Activated CD4-positive, alpha-beta T cell treated with anti-CD3 and anti-CD28 coated beads, Interleukin-2, Interleukin-4, amounts not matched to agents 100 ng/mL and 50 ng/mL, durations not matched to agents 16 hours and 8 hours (primary cell): ENCODE results near the gene ADRA2B.

Source experiments
- DNase-seq: peaks from one replicate; pipeline ENCODE4 v3.0.0-alpha.2; 2020; ENCODE audit warnings: low spot score

The ADRA2B gene

DNA sequence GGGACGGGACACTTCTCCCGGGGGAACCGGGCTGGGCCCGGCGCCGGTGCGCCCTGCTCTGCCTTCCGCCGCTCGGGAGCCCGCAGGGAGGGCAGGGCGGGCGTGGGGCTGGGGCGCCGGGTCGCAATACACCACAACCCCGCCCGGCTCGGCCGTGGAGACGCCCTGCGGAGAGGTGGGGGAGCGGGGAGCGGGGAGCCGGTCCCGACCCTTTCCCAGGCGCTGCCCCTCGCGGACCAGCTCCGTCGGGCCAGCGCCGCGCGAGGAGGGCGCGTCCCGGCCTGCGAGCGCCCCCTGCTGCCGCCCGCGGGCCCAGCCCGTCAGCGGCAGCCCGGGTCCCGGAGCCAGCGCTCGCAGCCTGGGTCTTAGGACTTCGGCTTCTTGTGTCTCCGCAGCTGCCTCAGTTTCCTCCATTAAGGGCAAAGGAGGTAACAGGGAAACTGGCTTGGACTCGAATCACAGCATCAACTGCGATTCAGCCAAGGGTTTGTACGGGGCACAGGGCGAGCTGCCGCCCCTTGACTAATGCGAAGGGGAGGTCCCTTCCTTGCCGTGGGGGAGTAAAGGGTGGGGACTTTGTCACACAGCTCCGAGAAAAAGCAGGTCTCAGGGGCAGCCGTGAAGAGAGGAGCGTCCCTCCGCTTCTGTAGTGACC lies 635 bp upstream of the ADRA2B start:
- peak; percentile 51 for DNase-seq

- no peak for DNase-seq
These were observed 544 bp downstream of the ADRA2B start for GRCh38 chr2:96115631-96116423.

DNA sequence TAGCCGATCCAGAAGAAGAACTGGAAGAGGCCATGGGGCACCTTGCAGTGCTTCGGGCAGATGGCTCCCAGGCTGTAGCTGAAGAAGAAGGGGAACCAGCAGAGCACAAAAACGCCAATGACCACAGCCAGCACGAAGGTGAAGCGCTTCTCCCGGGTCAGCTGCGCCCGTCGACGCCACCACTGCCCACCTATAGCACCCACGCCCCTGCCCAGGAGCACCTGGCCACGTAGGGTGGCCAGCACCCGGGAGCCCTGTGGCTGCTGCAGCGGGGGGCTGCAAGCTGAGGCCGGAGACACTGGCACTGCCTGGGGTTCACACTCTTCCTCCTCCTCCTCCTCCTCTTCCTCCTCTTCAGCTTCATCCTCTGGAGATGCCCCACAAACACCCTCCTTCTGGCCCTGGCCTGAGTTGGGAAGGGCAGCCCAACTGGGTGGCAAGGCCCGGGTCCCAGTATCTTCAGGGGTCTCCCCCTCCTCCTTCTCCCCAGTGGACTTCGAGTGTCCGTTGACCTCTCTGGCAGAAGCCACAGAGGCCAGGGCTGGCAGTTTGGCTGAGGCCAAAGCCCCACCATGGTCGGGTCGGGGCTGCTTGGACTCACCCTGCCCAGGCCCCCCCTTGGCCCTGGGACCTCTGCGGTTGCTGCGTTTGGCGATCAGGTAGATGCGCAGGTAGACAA lies 1.3 kb downstream of the ADRA2B start:
- no peak for DNase-seq

GRCh38 chr2:96114546-96114902 lies 1.8 kb downstream of the ADRA2B start:
- DNase-seq = no peak

GRCh38 chr2:96113951-96114350 lies 2.4 kb downstream of the ADRA2B start:
- no peak for DNase-seq

DNA sequence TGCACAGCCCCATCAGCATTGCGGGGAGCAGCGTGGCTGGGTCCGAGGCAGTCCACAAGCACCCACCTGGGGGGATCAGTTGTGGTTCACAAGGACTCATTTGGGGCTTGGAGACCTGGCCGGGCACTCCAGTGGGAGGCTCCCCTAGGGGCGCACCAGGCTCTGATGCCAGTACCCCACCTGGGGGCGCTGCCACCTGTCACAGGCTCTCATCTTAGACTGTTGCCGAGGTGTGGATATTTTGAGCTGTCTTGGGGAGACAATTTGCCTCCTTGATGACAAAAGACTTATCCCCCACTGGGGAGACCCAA lies 3.0 kb downstream of the ADRA2B start:
- DNase-seq = peak; percentile 15

DNA sequence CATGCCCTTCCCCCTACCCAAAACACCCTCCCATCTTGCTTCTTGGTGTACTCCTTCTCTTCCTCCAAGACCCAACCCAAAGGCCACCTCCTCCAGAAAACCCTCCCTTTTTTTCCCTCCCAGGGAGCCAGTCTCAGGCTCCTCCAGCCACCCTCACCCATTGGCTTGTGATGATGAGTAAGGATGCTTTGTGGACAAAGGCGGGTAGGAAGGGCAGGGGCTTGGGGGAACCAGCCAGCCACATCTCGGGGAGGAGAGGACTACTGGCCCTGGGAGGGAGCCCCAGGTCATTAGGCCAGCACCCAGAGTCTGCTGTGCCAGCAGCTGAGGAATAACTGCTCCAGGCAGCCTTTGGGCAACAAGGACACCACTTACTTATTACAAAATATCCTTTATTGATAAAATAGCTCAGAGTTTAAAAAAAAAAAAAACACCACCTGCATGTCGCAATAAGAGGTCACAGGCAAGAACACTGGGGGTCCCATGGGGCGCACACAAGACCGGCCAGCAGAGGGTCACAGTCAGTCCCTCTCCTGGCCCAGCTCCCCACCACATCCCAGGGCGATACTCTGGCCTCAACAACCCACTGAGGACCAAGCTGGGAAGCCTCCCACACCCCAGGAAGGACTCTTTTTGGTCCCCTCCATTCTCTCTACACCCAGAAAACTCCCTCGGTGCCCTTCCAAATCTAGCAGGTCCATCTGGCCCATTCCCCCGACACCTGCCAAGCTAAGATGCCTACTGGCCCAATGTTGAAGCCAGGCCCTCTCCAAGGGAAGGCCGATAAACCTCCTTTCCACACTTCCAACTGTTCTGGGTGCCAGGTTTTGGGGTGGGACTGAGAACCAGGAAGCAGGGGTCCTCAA lies 3.6 kb downstream of the ADRA2B start:
- DNase-seq = no peak

DNA sequence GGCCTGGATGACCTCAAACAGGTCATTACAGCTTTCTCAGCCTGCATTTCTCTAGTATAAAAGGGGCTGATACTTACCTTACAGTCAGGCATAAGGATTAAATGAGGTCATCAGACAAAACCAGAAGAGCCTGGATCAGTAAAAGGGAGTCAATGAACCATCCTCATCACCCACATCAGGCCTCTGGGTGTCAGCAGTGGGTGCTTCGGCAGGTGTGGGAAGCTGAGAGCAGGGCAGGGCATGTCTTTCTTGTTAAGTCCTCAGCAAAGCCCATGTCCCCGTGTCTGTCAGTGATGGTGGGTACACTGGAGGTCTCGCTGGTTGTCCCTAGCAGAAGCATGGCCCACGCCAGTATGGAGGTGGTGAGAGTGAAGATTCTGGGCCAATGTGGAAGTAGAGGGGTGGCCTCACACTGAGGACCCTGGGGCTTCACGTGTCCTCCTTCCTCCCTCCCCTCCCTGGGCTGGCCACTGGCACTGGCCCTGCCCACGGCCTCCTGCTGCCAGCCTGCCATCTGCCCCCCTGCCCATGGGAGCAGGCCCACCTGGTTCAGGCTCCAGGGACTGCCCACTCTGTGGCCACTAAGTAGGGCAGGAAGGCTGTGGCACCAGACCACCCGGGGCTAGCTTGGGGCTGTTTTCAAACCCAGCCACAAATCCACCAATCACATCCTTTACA lies 4.4 kb downstream of the ADRA2B start:
- DNase-seq = no peak

DNA sequence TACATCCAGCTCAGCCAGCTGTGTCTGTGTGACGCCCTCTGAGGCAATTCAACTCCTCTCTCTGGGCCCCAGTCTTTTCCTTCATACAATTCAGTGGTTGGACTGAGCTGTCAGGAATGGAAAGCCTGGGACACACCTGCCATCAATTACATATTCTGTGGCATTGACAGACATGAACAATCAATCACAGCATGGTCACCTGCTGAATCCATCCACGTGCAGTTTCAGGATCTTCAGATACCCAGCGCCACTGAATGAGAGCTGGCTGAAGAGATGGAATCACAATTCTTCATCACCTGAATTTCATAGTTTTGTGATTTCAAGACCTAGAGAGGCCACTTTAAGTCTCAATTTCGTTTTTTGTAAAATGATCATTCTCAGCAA lies 5.1 kb downstream of the ADRA2B start:
- DNase-seq = no peak

GRCh38 chr2:96110621-96111256 lies 5.6 kb downstream of the ADRA2B start:
- DNase-seq = no peak

DNA sequence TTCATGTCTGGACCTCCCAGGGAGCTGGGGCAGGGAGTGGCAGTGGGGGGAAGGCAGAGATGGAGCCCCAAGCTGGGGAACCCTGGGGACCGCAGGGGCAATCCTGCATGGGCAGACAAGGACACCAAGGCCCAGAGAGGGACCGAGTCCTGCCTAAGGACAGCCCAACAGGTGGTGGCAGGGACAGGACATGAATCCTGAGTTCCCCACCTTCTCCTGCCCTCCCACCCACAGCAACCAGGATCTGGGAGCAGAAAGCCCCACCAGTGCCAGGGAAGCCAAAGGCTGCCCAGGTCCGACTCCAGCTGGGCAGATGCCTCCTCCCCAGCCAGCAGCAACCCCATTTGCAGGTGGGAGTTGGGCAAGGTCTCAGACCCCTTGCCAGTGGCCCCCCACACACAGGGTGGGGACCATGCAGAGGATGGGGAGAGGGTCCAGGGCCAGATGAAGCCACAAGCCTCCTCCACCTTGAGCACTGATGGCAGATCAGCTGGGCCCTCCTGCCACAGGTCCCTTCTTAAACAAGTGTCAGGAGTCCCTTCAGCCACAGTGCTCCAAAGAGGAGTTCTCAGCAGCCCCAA lies 6.3 kb downstream of the ADRA2B start:
- no peak for DNase-seq

- no peak for DNase-seq
These were observed 7.0 kb downstream of the ADRA2B start for GRCh38 chr2:96109361-96109680.

DNA sequence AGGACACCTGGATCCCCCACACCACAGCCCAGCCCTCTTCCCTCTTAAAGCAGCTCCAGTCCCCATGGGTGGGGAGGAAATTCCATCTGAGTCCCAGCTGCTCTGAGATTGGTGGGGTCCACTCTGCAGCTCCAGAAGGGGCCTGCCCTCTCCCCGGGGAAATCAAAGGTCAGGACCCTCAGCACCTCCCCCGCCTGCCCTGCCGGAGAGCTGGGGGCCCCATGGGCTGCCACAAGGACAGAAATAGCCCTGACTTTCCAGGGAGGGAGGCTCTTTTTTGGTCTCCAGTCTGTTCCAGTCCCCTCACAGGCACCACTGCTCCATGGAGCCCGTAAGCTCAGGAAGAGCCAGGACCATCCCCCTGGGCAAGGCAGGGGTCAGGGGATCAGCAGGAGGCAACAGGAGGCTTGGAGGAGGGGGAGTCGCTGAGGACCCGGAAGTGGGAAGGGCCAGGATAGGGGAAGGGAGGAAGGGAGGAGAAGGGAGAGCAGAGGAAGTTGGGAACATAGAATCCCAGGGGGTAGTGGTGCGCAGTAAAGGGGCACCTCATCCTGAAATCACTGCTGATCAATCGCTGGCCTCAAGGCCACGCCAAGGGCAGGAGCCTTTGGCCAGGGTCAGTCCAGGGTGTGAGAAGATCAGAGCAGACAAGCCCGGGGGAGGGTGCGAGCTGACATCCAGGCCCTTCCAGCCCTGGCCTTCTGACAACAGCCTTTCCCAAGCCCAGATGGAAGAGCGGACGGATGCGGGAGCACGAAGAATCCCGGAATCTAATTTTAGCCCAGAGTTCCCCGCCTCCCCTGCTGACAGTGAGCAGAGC lies 7.6 kb downstream of the ADRA2B start:
- DNase-seq = no peak

DNA sequence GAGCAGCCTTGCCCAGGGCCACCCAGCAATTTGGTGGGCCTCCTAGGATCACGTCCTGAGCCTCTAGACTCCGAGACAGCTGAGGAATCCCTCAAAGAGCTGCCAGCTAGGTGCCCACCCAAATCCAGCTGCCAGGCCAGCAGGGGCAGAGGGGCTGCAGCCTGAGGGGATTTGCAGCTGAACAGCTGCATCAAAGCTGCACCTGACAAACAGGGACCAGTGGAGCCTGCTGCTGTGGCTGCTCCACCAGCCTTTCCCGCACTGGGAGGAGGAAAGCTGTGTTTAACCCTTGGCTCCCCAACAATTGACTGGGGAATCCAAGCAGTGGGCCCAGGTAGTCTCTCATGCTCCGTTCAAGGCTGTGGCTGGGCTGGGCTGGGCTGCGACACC lies 8.2 kb downstream of the ADRA2B start:
- no peak for DNase-seq

DNA sequence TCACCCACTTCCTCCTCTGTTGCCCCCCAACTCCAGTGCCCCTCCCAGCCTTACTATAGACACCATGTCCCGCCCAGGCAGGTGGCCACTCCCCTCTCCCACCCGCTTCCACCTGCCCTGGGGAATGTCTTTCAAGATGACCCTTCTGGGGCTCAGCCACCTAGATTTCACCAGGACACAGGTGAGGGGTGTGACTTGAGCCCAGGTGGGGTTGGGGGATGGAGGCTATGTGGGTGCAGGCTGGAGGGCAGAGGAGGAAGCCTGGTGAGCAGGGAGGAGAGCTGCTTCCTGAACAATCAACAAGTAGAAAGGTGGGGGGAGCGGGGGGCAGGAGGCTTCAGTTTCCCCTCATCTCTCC lies 8.7 kb downstream of the ADRA2B start:
- DNase-seq = no peak

DNA sequence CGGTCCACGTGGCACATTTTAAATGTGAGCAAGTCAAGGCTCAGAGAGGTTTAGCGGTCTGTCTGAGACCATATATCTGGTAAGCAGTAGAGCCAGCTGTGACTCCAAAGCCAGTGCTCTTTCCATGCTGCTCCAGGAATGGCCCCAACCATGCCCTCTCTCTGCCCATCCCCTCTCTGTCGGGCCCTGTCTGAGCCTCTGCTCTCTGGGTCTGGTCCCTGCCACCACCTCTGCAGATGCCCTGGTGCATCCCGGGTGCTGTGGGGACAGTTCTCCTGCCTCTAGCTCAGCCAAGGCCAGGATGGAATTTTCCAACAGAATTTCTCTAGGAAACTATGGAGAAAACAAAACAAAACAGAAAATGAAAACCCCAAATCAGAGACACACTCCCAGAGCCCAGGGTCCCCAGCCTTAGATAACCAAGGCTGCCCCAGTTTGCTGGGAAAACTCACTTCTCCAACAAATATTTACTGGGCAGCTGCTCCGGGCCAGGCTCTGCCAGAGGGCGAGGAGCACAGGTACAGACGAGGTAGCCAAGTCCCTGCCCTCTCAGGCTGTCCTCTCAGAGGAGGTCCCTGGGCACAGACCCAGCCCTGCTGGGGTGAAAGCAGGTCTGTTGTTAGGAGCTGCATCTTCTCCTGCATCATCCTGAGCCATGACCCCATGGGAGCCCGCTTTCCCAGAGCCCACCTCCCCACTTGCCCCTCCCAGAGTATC lies 9.2 kb downstream of the ADRA2B start:
- DNase-seq = no peak

GRCh38 chr2:96105994-96106715 lies 10.2 kb downstream of the ADRA2B start:
- DNase-seq = no peak

- no peak for DNase-seq
These were observed 11.0 kb downstream of the ADRA2B start for GRCh38 chr2:96105152-96105915.
